Measurements from ENCODE around the gene MPC1. TPM values are rescaled to one million over a fixed set of nuclear protein-coding genes. Genes with fewer than 3 reads are reported as not detected.

The MPC1 gene
- total RNA-seq, 1 donor from 2014 or later: 23.8 TPM

DNA sequence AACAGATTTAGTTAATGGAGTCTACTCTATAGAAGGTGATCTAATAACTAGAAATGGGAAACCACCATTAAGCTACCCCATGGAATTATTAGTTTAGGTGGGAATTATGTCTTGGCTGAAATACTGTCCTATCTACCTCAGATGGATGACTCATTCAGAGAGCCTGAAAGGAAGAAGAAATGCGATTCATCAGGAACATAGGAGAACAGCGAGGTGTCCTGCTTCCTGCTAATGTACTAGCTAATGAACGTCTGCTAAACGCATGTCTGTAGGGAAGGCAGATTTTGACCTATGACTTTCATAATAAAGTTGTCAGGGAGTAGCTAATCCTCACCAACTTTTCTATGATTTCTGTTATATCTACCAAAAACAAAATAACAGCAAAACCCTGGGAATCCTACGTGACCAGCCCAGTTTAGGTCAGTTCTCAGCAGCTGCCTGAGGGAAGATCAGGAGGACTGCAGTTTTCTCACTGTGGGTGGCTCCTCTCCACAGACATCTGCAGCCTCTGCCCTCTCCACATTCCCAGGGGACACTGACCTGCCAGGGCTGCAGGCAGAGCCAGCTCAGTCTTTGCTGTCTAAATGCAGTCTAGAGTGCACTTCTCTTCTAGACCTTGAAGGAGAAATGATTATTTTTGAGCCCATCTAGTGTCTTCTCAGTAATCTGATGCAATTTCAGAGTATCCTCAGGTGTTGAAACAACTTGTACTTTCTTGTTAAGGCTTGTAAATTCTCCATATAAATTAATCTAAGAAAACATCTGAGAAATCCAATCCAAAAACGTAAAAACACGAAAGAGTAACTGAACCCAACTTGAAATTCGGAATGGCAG, 22.3 kb downstream of the MPC1 start:
- no peak for DNase-seq (ENCODE audit: low spot score in 2 of 2)

DNA sequence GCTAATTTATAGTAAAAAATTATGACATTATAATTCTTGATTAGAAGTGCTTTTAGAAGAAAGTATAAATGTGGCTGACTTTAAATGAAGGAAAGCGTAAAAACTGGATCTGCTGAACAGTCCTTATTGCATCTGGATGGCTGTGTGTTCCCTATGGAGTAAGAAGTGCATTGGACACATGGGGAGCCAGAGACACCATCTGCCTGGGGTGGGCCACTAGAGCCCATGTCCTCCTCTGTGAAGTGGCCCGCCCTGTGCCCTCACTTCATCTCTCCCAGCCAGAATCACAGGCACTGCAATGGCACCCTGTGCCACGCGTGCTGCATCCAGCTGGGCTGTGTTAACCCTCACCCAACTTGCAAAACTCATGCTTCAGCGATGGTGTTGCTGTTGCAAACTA, 27.2 kb downstream of the MPC1 start:
- DNase-seq (ENCODE audit: low spot score in 2 of 2): no peak
- intact Hi-C loops (cut with DNase I): no loop called here

More for the DNA sequence above, 22.3 kb downstream of the MPC1 start:
- TF ChIP-seq, protein P1, sequence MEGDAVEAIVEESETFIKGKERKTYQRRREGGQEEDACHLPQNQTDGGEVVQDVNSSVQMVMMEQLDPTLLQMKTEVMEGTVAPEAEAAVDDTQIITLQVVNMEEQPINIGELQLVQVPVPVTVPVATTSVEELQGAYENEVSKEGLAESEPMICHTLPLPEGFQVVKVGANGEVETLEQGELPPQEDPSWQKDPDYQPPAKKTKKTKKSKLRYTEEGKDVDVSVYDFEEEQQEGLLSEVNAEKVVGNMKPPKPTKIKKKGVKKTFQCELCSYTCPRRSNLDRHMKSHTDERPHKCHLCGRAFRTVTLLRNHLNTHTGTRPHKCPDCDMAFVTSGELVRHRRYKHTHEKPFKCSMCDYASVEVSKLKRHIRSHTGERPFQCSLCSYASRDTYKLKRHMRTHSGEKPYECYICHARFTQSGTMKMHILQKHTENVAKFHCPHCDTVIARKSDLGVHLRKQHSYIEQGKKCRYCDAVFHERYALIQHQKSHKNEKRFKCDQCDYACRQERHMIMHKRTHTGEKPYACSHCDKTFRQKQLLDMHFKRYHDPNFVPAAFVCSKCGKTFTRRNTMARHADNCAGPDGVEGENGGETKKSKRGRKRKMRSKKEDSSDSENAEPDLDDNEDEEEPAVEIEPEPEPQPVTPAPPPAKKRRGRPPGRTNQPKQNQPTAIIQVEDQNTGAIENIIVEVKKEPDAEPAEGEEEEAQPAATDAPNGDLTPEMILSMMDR (IDR thresholded peaks at IDR 0.05): no peak
- no peak overlapping the region for H3K27ac ChIP-seq
- no peak overlapping the region for H3K4me3 ChIP-seq
- H3K4me1 ChIP-seq: peaks cover 0 to 5% of the 10 kb centered on the region in 2 donors
- no peaks in the 10 kb centered on the region for H3K9me3 ChIP-seq
- no peaks in the 10 kb centered on the region for H3K27me3 ChIP-seq
- H3K36me3 ChIP-seq: no peaks in the 10 kb centered on the region
- intact Hi-C loops (cut with DNase I): no loop called here

DNA sequence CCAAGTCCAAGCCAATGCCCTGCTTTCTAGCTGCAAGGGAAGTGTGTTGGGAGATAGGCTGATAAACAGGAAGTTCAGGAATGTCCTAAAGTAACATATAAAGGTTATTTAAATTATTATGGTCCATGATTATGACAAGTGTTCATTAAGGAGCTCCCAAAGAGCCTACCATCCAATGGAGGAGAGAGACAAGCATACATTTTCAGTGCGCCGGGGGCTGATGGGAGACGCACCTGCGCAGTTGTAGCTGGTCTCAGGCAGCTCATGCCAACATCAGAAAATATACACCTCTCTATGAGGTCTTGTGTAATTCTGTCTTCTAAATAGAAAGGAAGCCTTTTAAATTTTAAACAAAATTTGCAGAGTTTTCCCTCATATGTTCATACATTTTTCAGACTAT, 27.8 kb downstream of the MPC1 start:
- Histone ChIP-seq H3K27me3 (no peaks in the 10 kb centered on the region), H3K4me3 (no peak overlapping the region), H3K9me3 (no peaks in the 10 kb centered on the region), H3K36me3 (no peaks in the 10 kb centered on the region), H3K4me1 (no peaks in the 10 kb centered on the region), H3K27ac (no peak overlapping the region)
- intact Hi-C loops (cut with DNase I): no loop called here
- DNase-seq (ENCODE audit: low spot score in 2 of 2): no peak
- TF ChIP-seq, protein P1 (IDR thresholded peaks at IDR 0.05): no peak

More for the DNA sequence above, 27.2 kb downstream of the MPC1 start:
- no peaks in the 10 kb centered on the region for H3K36me3 ChIP-seq
- H3K27ac ChIP-seq: no peak overlapping the region
- H3K4me3 ChIP-seq: no peak overlapping the region
- H3K4me1 ChIP-seq: no peaks in the 10 kb centered on the region
- H3K9me3 ChIP-seq: no peaks in the 10 kb centered on the region
- TF ChIP-seq, protein P1 (IDR thresholded peaks at IDR 0.05): no peak
- no peaks in the 10 kb centered on the region for H3K27me3 ChIP-seq

DNA sequence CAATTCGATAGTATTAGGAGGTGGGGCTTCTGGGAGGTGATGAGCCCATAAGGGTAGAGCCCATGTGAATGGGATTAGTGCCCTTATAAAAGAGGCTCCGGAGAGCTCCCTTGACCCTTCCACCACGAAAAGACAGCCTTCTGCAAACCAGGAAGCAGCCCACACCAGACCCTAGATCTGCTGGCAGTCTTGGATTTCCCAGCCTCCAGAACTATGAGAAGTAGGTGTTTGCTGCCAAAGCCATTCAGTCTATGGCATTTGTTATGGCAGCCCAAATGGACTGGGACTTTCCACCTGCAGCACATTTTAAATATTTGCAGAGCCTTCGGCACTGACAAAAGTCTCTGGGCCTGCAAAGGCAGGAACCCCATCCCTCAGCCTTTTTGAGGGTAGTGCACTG, 28.6 kb downstream of the MPC1 start:
- no peaks in the 10 kb centered on the region for H3K36me3 ChIP-seq
- no peak for DNase-seq (ENCODE audit: low spot score in 2 of 2)
- TF ChIP-seq, protein P1 (IDR thresholded peaks at IDR 0.05): no peak
- H3K9me3 ChIP-seq: no peaks in the 10 kb centered on the region
- intact Hi-C loops (cut with DNase I): no loop called here
- no peak overlapping the region for H3K4me3 ChIP-seq
- H3K4me1 ChIP-seq: no peaks in the 10 kb centered on the region
- H3K27me3 ChIP-seq: no peaks in the 10 kb centered on the region
- no peak overlapping the region for H3K27ac ChIP-seq

DNA sequence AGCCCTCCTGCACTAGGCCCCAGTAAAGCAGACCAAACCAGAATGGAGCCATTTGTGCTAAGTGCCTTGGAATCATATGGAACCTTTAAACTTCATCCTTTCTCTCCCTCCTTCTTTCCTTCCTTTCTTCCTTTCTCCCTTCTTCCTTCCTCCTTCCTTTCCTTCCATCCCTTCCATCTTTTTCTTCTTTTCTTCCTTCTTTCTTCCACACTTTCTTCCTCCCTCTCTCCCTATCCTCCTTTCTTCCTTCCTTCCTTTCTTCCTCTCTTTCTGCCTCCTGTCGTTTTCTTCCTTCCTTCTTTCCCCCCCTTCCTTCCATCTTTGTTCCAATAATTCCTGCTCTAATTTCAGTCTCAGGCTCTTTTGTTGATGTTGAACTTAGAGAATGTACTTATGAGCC, 29.2 kb downstream of the MPC1 start:
- no peak overlapping the region for H3K27ac ChIP-seq
- H3K27me3 ChIP-seq: no peaks in the 10 kb centered on the region
- DNase-seq (ENCODE audit: low spot score in 2 of 2): no peak
- no peaks in the 10 kb centered on the region for H3K36me3 ChIP-seq
- no peaks in the 10 kb centered on the region for H3K9me3 ChIP-seq
- intact Hi-C loops (cut with DNase I): no loop called here
- no peaks in the 10 kb centered on the region for H3K4me1 ChIP-seq
- TF ChIP-seq, protein P1 (IDR thresholded peaks at IDR 0.05): no peak
- H3K4me3 ChIP-seq: no peak overlapping the region

Data from ascending aorta (tissue), 2 donors.